GM12874 (cell line): ENCODE measurements around the gene CD38.

Source experiments
- TF ChIP-seq, protein P1 (sequence below): IDR thresholded peaks from 2 replicates; pipeline ENCODE4 v1.5.1; 2011; ENCODE audit warnings: low read depth, mild to moderate bottlenecking, control low read depth, low read length, moderate library complexity; ENCODE audit not compliant: insufficient read depth

The CD38 gene

DNA sequence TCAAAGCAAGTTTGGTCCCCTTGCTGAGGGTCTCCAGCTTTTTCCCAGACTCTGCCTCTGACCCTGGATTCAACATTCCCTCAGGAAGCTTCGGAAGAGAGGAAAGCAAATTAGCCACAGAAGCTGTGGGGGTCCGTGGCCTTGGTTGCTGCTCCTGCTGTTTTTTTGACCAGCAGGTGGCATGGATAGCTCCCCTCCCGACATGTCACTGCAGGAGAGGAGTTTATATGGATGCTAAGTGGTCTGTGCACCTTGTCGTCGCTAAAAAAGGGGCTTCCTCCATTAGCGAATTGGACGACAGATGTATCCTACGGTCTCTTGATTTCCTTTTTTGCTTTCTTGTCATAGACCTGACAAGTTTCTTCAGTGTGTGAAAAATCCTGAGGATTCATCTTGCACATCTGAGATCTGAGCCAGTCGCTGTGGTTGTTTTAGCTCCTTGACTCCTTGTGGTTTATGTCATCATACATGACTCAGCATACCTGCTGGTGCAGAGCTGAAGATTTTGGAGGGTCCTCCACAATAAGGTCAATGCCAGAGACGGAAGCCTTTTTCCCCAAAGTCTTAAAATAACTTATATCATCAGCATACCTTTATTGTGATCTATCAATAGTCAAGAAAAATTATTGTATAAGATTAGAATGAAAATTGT is 70.2 kb downstream of the CD38 start:
- TF ChIP-seq, protein P1, sequence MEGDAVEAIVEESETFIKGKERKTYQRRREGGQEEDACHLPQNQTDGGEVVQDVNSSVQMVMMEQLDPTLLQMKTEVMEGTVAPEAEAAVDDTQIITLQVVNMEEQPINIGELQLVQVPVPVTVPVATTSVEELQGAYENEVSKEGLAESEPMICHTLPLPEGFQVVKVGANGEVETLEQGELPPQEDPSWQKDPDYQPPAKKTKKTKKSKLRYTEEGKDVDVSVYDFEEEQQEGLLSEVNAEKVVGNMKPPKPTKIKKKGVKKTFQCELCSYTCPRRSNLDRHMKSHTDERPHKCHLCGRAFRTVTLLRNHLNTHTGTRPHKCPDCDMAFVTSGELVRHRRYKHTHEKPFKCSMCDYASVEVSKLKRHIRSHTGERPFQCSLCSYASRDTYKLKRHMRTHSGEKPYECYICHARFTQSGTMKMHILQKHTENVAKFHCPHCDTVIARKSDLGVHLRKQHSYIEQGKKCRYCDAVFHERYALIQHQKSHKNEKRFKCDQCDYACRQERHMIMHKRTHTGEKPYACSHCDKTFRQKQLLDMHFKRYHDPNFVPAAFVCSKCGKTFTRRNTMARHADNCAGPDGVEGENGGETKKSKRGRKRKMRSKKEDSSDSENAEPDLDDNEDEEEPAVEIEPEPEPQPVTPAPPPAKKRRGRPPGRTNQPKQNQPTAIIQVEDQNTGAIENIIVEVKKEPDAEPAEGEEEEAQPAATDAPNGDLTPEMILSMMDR: no peak

DNA sequence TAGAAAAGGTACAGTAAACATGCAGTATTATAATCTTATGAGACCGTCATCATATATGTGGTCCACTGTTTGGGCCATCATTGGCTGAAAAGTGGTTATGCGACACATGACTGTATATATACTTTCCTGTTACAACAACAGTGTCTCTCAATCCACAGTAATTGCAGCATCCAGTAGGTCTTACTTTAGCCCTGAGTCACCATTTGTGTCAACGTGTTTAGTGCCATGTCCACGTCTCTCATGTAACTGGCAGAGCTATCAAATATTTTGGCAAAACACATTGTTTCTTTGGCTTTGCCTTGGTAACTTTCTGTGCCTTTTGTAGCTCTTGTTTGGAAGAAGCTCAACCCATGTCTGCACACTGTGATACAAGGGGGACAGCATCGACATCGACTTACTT is 73.8 kb downstream of the CD38 start:
- TF ChIP-seq, protein P1: no peak

DNA sequence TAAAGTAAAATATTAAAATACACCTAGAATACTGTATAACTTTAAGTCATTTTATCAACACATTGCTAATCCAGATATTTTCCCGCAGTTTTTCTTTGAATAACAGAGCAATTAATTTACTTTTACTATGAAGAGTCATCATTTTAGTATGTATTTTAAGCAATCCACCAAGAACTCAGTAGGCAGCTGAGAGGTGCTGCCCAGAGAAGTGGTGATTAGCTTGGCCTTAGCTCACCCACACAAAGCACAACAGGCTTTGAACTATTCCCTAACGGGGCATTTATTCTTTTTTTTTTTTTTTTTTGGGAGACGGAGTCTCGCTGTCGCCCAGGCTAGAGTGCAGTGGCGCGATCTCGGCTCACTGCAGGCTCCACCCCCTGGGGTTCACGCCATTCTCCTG is 74.4 kb downstream of the CD38 start:
- TF ChIP-seq, protein P1: no peak

DNA sequence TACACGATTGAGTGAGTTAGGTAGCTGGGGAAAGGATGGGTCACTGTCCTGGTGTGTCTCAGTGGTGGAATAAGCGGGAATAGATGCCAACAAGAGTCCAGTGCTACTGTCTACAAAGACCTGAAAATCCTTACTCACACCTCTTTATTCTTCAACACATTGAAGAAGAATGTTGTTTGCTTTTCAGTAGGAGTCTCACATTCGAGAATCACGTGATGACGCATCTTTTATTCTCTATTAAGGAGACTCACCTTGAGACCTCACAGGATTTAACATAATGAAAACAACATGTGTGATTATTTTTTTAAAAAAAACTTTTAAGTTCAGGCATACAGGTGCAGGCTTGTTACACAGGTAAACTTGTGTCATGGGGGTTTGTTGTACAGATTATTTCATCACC is 75.2 kb downstream of the CD38 start:
- TF ChIP-seq, protein P1: no peak

DNA sequence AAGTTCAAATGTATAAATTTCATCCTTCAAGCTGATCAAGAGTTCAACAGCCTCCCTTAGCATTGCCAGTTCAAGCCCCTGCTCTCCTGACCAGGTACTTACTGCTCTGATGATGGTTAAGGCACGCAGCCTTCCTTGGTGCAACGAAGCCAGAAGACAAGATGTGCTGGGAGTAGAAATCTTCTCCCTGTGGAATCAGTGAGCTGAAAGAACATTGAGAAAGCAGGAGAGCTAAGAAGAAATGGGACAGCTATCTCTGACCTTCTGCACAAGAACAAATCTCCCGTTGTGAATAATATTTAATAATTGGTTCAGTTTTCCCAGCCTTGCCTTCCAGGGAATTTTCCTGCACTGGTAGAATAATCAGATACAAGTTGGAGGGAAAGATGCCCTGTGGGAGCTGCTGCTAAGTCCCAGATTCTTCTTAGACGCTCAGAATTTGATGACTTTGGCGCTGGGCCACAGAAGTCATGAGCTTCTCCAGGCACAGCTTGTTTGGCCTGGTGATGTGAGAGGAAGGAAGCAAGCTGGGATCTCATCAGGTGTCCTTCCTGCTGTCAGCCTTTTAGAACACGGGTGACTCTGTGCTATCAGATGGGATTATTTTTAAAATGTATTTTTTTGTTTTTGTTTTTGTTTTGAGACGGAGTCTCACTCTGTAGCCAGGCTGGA is 77.8 kb downstream of the CD38 start:
- TF ChIP-seq, protein P1: no peak

DNA sequence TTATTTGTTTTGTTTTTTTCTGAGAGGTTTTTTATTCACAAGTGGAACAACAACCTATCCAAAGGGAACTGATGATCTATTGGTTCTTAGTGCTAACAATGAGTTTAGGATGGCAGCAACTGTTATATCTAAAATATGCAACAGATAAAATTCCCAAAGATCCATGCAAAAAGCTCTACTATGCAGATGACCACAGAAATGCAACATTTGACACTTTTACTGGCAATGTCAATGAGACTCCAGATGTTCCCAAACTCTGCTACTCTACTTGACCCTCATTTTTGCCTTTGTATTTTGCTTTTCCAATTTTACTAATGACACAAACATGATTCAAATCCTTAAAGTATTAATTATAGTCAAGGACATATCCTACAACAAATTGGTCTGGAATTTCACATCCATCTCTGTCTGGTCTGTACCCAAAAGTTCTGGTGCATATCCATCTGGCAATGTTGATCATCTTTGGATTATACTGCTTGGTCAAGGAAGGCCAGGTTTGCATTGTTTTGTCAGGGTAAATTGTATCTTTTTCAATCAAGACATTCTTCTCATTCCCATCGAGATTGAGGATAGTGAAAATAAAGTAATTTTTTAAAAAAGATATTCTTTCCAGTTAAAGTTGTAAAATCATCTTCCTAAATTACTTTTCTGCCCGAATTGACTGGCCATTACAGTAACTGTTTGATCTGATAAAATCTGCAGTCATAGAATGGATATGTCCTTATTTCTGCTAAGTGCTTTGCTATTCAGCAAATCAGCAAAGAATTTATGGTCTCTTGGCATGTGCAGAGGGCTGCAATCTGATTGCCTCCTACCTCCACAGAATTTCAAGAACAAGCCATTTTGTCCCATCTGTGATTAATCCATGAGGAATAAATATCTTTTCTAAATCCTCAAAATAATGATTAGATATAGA is 86.8 kb downstream of the CD38 start:
- TF ChIP-seq, protein P1: no peak

DNA sequence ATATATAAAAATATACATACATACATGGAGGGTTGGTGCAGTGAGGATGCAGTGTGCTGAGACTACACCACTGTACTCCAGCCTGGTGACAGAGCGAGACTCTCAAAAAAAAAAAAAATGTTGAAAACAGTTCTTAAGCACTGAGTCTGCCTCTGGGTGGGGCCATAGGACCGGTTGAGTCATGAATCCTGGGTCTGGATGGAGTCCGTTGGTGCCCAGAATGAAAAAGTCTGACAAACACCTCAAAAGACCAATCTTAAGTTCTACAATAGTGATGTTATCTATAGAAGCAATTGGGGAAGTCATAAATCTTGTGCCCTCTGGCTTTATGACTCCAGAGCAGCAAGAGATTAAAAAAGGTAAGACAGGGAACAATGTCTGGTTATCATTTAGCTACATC is 90.0 kb downstream of the CD38 start:
- TF ChIP-seq, protein P1: no peak
